ENCODE data around the gene SLC35C1. TPM values are rescaled to one million over a fixed set of nuclear protein-coding genes. Genes with fewer than 3 reads are reported as not detected.
"Not testable (repeated sequence)": the region's sequence is repeated elsewhere in the genome, so short reads cannot be mapped to it uniquely, and the experiment has no call there.

Gene SLC35C1
- polyA plus RNA-seq, 6 donors from 2014 or later = 3.3 to 7.6 (median 5.7) TPM

DNA sequence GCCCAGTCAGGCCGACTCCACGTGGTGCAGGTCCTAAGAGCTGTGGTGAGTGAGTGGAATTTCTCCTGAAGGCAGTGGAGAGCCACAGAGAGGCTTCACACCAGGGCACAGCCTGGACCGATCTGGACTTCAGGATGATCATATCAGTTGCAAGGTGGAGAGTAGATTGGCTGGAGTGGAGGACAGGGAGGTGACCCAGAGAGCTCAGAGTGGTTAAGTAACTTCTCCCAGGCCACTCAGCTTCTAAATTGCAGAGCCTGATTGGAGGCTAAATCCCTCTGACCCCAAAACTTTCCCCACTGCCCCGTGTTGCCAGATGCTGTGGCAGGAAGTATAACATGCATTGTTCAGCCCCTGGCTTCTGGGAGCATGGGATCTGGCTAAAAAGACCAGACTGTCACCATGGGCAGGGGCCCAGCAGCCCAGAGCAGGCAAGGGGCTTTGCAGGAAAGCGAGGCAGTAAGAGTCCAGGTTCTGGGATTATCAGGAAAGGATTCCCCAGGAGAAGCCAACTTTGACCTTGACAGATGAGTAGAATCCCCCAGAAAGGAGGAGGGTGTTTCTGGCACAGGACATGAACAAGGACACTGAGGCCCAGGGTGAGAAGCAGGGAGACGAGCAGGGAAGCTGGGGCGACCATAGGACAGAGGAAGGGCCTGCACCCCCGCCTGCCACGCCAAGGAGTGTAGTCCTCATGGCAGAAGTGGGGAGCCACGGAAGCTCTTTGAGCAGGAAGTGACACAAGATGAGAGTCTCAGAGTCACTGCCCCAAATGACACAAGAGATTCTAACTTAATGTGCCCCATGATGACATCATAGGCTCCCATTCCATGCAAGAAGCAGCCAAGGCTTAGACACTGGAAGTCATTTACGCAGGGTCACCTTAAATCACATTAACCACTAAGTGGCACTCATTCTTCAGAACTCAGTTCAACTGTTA, 4.8 kb downstream of the SLC35C1 start:
- Mint-ChIP-seq H3K27ac (peak overlapping the region in 3 of 6 donors; percentile 43 to 95 (median 73)), H3K4me1 (peaks cover 40 to 46% (median 44%) of the 10 kb centered on the region in 3 donors), H3K36me3 (no peaks in the 10 kb centered on the region), H3K27me3 (no peaks in the 10 kb centered on the region), H3K4me3 (peak overlapping the region in 2 of 8 donors; percentile 16 to 48), H3K9me3 (no peaks in the 10 kb centered on the region)
- DNase-seq = no peak
- no peak for ATAC-seq (ENCODE audit: low read depth in 2 of 2)

DNA sequence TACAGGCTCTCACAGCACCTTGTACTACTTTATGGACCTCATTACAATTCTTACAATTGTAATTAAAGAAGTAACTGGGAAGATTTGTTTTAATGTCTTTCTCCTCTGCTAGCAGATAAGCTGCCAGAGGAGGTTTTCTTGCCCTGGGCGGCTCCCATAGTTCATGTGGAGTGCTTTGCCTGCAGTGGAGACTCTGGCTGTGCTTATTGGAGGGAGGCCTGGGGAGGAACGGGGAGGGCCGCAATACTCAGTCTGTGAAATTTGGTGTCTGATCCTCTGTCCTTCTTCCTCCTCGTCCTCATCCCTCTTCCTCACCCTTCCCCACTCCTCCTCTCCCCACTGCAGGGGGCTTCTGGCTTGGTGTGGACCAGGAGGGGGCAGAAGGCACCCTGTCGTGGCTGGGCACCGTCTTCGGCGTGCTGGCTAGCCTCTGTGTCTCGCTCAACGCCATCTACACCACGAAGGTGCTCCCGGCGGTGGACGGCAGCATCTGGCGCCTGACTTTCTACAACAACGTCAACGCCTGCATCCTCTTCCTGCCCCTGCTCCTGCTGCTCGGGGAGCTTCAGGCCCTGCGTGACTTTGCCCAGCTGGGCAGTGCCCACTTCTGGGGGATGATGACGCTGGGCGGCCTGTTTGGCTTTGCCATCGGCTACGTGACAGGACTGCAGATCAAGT, 5.6 kb downstream of the SLC35C1 start:
- no peak overlapping the region for H3K4me3 Mint-ChIP-seq
- H3K27me3 Mint-ChIP-seq = no peaks in the 10 kb centered on the region
- peaks cover 35 to 46% (median 41%) of the 10 kb centered on the region in 3 donors for H3K4me1 Mint-ChIP-seq
- DNase-seq (no peak), ATAC-seq (ENCODE audit: low read depth in 2 of 2) (no peak)
- H3K27ac Mint-ChIP-seq = no peak overlapping the region
- H3K36me3 Mint-ChIP-seq = no peaks in the 10 kb centered on the region
- no peaks in the 10 kb centered on the region for H3K9me3 Mint-ChIP-seq

- DNase-seq (no peak), ATAC-seq (ENCODE audit: low read depth in 2 of 2) (no peak)
- no peak overlapping the region for H3K4me3 Mint-ChIP-seq
- H3K9me3 Mint-ChIP-seq = no peaks in the 10 kb centered on the region
- H3K27me3 Mint-ChIP-seq = no peaks in the 10 kb centered on the region
- no peaks in the 10 kb centered on the region for H3K36me3 Mint-ChIP-seq
- H3K4me1 Mint-ChIP-seq = peaks cover 34 to 46% (median 39%) of the 10 kb centered on the region in 3 donors
- no peak overlapping the region for H3K27ac Mint-ChIP-seq
These were observed 6.1 kb downstream of the SLC35C1 start for GRCh38 chr11:45811109-45811435.

- no peaks in the 10 kb centered on the region for H3K27me3 Mint-ChIP-seq
- no peak overlapping the region for H3K4me3 Mint-ChIP-seq
- H3K27ac Mint-ChIP-seq = peak overlapping the region in 1 of 6 donors; percentile 24
- H3K36me3 Mint-ChIP-seq = no peaks in the 10 kb centered on the region
- peaks cover 30 to 46% (median 34%) of the 10 kb centered on the region in 3 donors for H3K4me1 Mint-ChIP-seq
- DNase-seq (no peak), ATAC-seq (ENCODE audit: low read depth in 2 of 2) (no peak)
- H3K9me3 Mint-ChIP-seq = no peaks in the 10 kb centered on the region
These were observed 6.8 kb downstream of the SLC35C1 start for GRCh38 chr11:45811571-45812290.

GRCh38 chr11:45812581-45813548, 7.9 kb downstream of the SLC35C1 start:
- Mint-ChIP-seq H3K4me3 (no peak overlapping the region), H3K9me3 (no peaks in the 10 kb centered on the region), H3K27ac (peak overlapping the region in 1 of 6 donors; percentile 85), H3K36me3 (no peaks in the 10 kb centered on the region), H3K27me3 (no peaks in the 10 kb centered on the region), H3K4me1 (peaks cover 32 to 46% (median 37%) of the 10 kb centered on the region in 3 donors)
- ATAC-seq (ENCODE audit: low read depth in 2 of 2) (no peak), DNase-seq (no peak)

DNA sequence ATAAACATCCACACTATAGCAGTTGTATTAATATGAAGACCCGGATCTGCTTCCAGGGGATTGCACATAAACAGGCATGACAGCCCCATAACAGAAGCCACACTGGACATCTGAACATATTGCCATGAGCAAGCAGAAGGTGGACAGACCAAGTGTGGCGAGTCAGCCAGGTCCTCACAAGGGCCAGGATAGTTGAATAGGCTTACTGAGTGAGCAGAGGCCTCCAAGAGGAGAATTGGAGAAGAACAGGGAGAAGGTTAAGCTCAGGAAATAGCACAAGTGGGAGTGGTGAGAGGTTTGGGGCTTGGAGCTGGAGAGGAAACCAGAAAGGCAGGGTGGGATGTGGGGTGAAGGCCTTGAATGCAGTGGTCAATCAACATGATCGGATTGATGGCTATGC, 10.8 kb downstream of the SLC35C1 start:
- Mint-ChIP-seq H3K4me1 (peaks cover 22 to 46% (median 30%) of the 10 kb centered on the region in 3 donors), H3K4me3 (no peak overlapping the region), H3K36me3 (no peaks in the 10 kb centered on the region), H3K27me3 (no peaks in the 10 kb centered on the region), H3K27ac (peak overlapping the region in 4 of 6 donors; percentile 19 to 84 (median 83)), H3K9me3 (peaks cover 0 to 3% (median 0%) of the 10 kb centered on the region in 7 donors)
- ATAC-seq (ENCODE audit: low read depth in 2 of 2) (no peak), DNase-seq (no peak)

GRCh38 chr11:45816614-45817013, 11.7 kb downstream of the SLC35C1 start:
- no peaks in the 10 kb centered on the region for H3K27me3 Mint-ChIP-seq
- no peak overlapping the region for H3K4me3 Mint-ChIP-seq

DNA sequence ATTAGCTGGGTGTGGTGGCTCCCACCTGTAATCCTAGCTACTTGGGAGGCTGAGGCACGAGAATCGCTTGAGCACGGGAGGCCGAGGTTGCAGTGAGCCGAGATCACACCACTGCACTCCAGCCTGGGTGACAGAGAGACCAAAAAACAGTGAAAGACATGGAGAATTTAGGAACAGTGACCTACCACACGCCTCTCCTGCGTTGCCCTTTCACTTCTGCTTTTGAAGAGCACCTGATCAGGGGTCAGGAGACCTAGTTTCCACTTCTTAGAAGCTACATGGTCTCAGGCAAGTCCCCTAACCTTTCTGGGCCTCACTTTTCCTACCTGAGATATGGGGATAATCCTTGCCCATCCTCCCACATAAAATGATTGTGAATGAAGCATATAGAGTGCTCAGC, 12.2 kb downstream of the SLC35C1 start:
- DNase-seq = peak; percentile 53
- H3K27me3 Mint-ChIP-seq = no peaks in the 10 kb centered on the region
- H3K27ac Mint-ChIP-seq = peak overlapping the region; percentile 81 to 99 (median 90)

More at GRCh38 chr11:45816614-45817013, 11.7 kb downstream of the SLC35C1 start:
- DNase-seq (no peak), ATAC-seq (ENCODE audit: low read depth in 2 of 2) (no peak)
- Mint-ChIP-seq H3K27ac (peak overlapping the region; percentile 38 to 99 (median 84)), H3K4me1 (peaks cover 22 to 46% (median 30%) of the 10 kb centered on the region in 3 donors), H3K9me3 (peaks cover 0 to 3% (median 0%) of the 10 kb centered on the region in 7 donors), H3K36me3 (no peaks in the 10 kb centered on the region)

GRCh38 chr11:45818961-45819605, 14.1 kb downstream of the SLC35C1 start:
- Mint-ChIP-seq H3K4me3 (peak overlapping the region in 5 of 8 donors; percentile 59 to 69 (median 67)), H3K4me1 (peaks cover 22 to 41% (median 30%) of the 10 kb centered on the region in 3 donors), H3K27ac (peak overlapping the region; percentile 47 to 96 (median 86)), H3K36me3 (no peaks in the 10 kb centered on the region), H3K27me3 (no peaks in the 10 kb centered on the region), H3K9me3 (peaks cover 0 to 3% (median 0%) of the 10 kb centered on the region in 7 donors)
- DNase-seq = peak; percentile 36
- ATAC-seq (ENCODE audit: low read depth in 2 of 2) = peak in 1 of 2 donors; percentile 71

More for the DNA sequence above, 12.2 kb downstream of the SLC35C1 start:
- Mint-ChIP-seq H3K4me3 (peak overlapping the region in 6 of 8 donors; percentile 15 to 66 (median 58)), H3K4me1 (peaks cover 22 to 46% (median 30%) of the 10 kb centered on the region in 3 donors), H3K36me3 (no peaks in the 10 kb centered on the region), H3K9me3 (peaks cover 0 to 3% (median 0%) of the 10 kb centered on the region in 7 donors)
- peak; percentile 84 to 98 for ATAC-seq (ENCODE audit: low read depth in 2 of 2)

GRCh38 chr11:45820211-45820857, 15.4 kb downstream of the SLC35C1 start:
- DNase-seq = no peak
- no peaks in the 10 kb centered on the region for H3K36me3 Mint-ChIP-seq
- H3K27ac Mint-ChIP-seq = peak overlapping the region in 3 of 6 donors; percentile 1 to 85 (median 51)
- ATAC-seq (ENCODE audit: low read depth in 2 of 2) = no peak
- H3K9me3 Mint-ChIP-seq = peaks cover 0 to 3% (median 0%) of the 10 kb centered on the region in 7 donors
- H3K4me3 Mint-ChIP-seq = no peak overlapping the region
- no peaks in the 10 kb centered on the region for H3K27me3 Mint-ChIP-seq
- H3K4me1 Mint-ChIP-seq = peaks cover 22 to 41% (median 30%) of the 10 kb centered on the region in 3 donors

DNA sequence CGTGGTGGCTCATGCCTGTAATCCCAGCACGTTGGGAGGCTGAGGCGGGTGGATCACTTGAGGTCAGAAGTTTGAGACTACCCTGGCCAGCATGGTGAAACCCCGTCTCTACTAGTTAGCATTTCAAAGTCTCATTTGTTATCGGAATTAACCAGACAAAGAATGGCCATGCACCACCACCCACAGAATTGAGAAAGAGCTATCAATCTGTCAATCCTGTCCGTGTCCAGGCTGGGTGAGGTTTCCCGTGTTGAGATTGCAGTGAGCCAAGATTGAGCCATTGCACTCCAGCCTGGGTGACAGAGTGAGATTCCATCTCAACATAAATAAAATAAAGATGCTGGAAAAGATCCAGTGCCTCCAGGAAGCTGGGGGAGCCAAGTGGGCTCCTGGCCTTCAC, 21.5 kb downstream of the SLC35C1 start:
- H3K9me3 Mint-ChIP-seq = not testable (repeated sequence)

More for the DNA sequence above, 21.5 kb downstream of the SLC35C1 start:
- not testable (repeated sequence) for H3K36me3 Mint-ChIP-seq; H3K4me1 Mint-ChIP-seq; H3K4me3 Mint-ChIP-seq; DNase-seq; H3K27ac Mint-ChIP-seq; ATAC-seq (ENCODE audit: low read depth in 2 of 2)
- H3K27me3 Mint-ChIP-seq = peaks cover 21 to 49% (median 45%) of the 10 kb centered on the region in 3 donors
